ENCODE results near the gene PDGFB. TPM values are rescaled to one million over a fixed set of nuclear protein-coding genes. Genes with fewer than 3 reads are reported as not detected.

The PDGFB gene
- total RNA-seq, 1 experiment from 2014 or later, result 78.0 TPM

DNA sequence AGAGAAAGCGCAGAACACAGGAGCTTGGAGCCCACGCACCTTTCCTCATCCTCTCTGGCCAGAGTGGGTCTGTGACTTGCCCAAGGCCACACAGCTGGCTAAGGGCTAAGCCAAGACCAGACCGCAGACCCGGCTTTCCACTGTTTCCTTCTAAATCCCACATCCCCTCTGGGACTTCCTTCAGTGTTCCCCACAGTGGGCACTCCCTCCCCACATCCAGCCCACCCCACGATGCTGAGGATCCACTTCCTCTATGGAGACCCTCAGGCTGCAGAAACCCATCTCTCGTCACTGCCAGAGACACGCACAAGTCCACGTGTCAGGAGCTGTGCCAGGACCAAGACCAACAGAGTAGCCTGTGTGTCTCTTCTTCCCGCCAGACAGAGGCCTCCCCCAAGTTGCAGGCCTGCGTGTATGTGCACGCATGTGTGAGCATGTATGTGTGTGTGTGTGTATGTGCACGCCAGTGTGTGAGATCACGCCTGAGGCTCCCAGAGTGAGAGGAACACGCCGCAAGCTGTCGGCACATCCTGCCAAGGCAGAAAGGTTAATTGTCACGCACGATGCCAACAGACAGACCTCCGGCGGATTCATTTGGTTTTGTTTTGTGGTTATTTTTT, 21.6 kb downstream of the PDGFB start:
- no peaks in the 10 kb centered on the region for H3K27me3 ChIP-seq (ENCODE audit: control insufficient read depth, insufficient read depth, low read length)
- H3K9me3 ChIP-seq (ENCODE audit: control insufficient read depth, insufficient read depth, low read depth, low read length), result no peaks in the 10 kb centered on the region
- POLR2A ChIA-PET, result no interaction called here
- no peak overlapping the region for H3K4me3 ChIP-seq (ENCODE audit: low read depth in 2 of 2, low read length in 2 of 2)
- intact Hi-C loops (cut with micrococcal nuclease; ENCODE audit: unreplicated experiment) (no loop called here), in situ Hi-C loops (cut with HindIII; ENCODE audit: low pct_unique_long_range_greater_than_20kb, low sequenced_read_pairs) (no loop called here)
- no peaks in the 10 kb centered on the region; the same call in 1 of the 2 replicates for H3K4me1 ChIP-seq (ENCODE audit: control insufficient read depth, insufficient read depth, low read length)
- no peak overlapping the region for H3K27ac ChIP-seq (ENCODE audit: low read length)
- CTCF ChIA-PET, result interaction anchor here (0.6 kb wide), 1 partner anchor 37 kb away, joined by 6 read pairs; no protein-coding TSS in a partner anchor
- ATAC-seq, result no peak
- no peak for TF ChIP-seq SIN3A (IDR thresholded peaks at IDR 0.05; ENCODE audit: borderline replicate concordance, insufficient read depth, low read depth, low read length)
- TF ChIP-seq POLR2AphosphoS5 (IDR thresholded peaks at IDR 0.05; ENCODE audit: low read depth, low read length), result 0 out of 2 replicates have a peak, but pooled peaks have one; percentile 9
- TF ChIP-seq, protein P1, sequence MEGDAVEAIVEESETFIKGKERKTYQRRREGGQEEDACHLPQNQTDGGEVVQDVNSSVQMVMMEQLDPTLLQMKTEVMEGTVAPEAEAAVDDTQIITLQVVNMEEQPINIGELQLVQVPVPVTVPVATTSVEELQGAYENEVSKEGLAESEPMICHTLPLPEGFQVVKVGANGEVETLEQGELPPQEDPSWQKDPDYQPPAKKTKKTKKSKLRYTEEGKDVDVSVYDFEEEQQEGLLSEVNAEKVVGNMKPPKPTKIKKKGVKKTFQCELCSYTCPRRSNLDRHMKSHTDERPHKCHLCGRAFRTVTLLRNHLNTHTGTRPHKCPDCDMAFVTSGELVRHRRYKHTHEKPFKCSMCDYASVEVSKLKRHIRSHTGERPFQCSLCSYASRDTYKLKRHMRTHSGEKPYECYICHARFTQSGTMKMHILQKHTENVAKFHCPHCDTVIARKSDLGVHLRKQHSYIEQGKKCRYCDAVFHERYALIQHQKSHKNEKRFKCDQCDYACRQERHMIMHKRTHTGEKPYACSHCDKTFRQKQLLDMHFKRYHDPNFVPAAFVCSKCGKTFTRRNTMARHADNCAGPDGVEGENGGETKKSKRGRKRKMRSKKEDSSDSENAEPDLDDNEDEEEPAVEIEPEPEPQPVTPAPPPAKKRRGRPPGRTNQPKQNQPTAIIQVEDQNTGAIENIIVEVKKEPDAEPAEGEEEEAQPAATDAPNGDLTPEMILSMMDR (IDR thresholded peaks at IDR 0.05), result no peak
- no peaks in the 10 kb centered on the region for H3K36me3 ChIP-seq (ENCODE audit: control insufficient read depth, insufficient read depth, low read length)
- no peak for DNase-seq (ENCODE audit: low read depth, low spot score)
- BruUV-seq (replicated peaks), result no TSS peak

DNA sequence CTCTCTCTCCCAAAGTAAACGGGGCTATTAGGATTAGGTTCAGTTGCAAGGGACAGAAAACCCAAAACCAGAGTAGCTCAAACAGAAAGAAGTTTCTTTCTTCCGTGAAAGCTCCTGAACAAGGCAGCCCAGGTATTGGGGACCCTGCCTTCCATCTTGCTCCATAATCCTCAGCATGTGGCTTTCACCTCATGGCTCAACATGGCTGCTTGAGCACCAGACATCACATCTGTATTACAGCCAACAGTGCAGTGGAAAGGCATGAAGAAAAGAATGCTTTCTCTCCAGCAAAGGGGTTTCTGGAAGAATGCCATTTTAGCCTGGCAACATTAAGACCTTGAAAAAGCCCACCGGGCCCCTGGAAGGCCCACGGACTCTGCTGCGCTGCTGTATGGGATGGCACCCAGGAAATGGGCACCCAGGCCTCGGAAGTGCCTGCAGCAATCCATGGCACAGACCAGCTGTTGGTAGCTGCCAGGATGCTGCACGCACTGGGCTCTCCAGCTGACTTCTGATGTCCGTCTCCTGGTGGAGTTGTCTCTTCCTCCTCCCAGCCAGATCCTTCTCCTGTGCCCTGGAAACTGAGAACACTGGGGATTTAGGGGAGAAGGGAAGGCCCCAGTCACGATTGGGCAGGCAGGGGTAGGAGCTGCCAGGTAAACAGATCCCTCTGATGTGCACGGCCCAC, 22.6 kb downstream of the PDGFB start:
- Histone ChIP-seq H3K27ac (ENCODE audit: low read length) (peak overlapping the region; percentile 39; the same call in 1 of the 2 replicates), H3K27me3 (ENCODE audit: control insufficient read depth, insufficient read depth, low read length) (no peaks in the 10 kb centered on the region), H3K36me3 (ENCODE audit: control insufficient read depth, insufficient read depth, low read length) (no peaks in the 10 kb centered on the region), H3K9me3 (ENCODE audit: control insufficient read depth, insufficient read depth, low read depth, low read length) (no peaks in the 10 kb centered on the region), H3K4me1 (ENCODE audit: control insufficient read depth, insufficient read depth, low read length) (no peaks in the 10 kb centered on the region; the same call in 1 of the 2 replicates), H3K4me3 (ENCODE audit: low read depth in 2 of 2, low read length in 2 of 2) (no peak overlapping the region)
- no peak for ATAC-seq
- ChIA-PET CTCF (no interaction called here), POLR2A (no interaction called here)
- in situ Hi-C loops (cut with HindIII; ENCODE audit: low pct_unique_long_range_greater_than_20kb, low sequenced_read_pairs), result no loop called here
- no peak for DNase-seq (ENCODE audit: low read depth, low spot score)
- intact Hi-C loops (cut with micrococcal nuclease; ENCODE audit: unreplicated experiment), result no loop called here
- BruUV-seq (replicated peaks), result no TSS peak
- TF ChIP-seq TCF7L2 (IDR thresholded peaks at IDR 0.05; ENCODE audit: low read depth, low read length) (no peak), SIN3A (IDR thresholded peaks at IDR 0.05; ENCODE audit: borderline replicate concordance, insufficient read depth, low read depth, low read length) (no peak), POLR2AphosphoS5 (IDR thresholded peaks at IDR 0.05; ENCODE audit: low read depth, low read length) (no peak; the same call in 1 of the 2 replicates)
- TF ChIP-seq, protein P2, sequence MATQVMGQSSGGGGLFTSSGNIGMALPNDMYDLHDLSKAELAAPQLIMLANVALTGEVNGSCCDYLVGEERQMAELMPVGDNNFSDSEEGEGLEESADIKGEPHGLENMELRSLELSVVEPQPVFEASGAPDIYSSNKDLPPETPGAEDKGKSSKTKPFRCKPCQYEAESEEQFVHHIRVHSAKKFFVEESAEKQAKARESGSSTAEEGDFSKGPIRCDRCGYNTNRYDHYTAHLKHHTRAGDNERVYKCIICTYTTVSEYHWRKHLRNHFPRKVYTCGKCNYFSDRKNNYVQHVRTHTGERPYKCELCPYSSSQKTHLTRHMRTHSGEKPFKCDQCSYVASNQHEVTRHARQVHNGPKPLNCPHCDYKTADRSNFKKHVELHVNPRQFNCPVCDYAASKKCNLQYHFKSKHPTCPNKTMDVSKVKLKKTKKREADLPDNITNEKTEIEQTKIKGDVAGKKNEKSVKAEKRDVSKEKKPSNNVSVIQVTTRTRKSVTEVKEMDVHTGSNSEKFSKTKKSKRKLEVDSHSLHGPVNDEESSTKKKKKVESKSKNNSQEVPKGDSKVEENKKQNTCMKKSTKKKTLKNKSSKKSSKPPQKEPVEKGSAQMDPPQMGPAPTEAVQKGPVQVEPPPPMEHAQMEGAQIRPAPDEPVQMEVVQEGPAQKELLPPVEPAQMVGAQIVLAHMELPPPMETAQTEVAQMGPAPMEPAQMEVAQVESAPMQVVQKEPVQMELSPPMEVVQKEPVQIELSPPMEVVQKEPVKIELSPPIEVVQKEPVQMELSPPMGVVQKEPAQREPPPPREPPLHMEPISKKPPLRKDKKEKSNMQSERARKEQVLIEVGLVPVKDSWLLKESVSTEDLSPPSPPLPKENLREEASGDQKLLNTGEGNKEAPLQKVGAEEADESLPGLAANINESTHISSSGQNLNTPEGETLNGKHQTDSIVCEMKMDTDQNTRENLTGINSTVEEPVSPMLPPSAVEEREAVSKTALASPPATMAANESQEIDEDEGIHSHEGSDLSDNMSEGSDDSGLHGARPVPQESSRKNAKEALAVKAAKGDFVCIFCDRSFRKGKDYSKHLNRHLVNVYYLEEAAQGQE (IDR thresholded peaks at IDR 0.05; ENCODE audit: insufficient read depth in 1 of 2, low read depth in 2 of 2, low read length in 1 of 2), result no peak
- TF ChIP-seq, protein P1 (IDR thresholded peaks at IDR 0.05), result no peak
